A549 (cell line): Measurements from ENCODE around the gene EIF2S3. TPM values are rescaled to one million over a fixed set of nuclear protein-coding genes. Genes with fewer than 3 reads are reported as not detected.

Experiments
- ATAC-seq, 2 experiments: fragments of 200-7000 bp in 1 of 2; fragments of >200 bp in 1 of 2; cut with Nextera tagmentation in 1 of 2; cut with Tn5 transposase in 1 of 2; 3 replicates each; pipeline versions ENCODE4 v1.8.0 to v1.9.1; 2018 to 2020; ENCODE audit warnings: mild to moderate bottlenecking in 1 of 2, moderate library complexity in 1 of 2
- CTCF ChIA-PET: fragments of 300-600 bp; sonication (Branson Sonifier 250); formaldehyde crosslinking; extraction: SDS; loops from one replicate; lab custom pipeline; 2021; ENCODE audit warnings: antibody characterized with exemption, inconsistent platforms; lab: Yijun Ruan, JAX
- POLR2A ChIA-PET: fragments of 350-600 bp; formaldehyde crosslinking; extraction: SDS; loops from one replicate; lab custom pipeline; 2021; ENCODE audit warnings: antibody characterized with exemption, inconsistent platforms; lab: Yijun Ruan, JAX
- DNase-seq, 2 experiments: peaks; one replicate each; pipeline versions ENCODE4 v3.0.0 to v3.0.0-alpha.2; 2011 to 2016; ENCODE audit warnings: low read depth in 1 of 2, low spot score in 1 of 2
- FAIRE-seq: peaks from 2 replicates; lab custom pipeline; 2011; peaks lifted over from hg19 to GRCh38; lab: Jason Lieb, UNC
- H3K27ac ChIP-seq, 2 experiments: fragments of >200 bp; sonication (Bioruptor Twin); formaldehyde crosslinking; 3 replicates each; pipeline ENCODE4 v1.5.1; 2016 to 2017
- H3K4me1 ChIP-seq: fragments of >200 bp; sonication (Bioruptor Twin); formaldehyde crosslinking; 3 replicates; pipeline ENCODE4 v1.6.1; 2016
- H3K4me2 ChIP-seq: fragments of >200 bp; sonication (Bioruptor Twin); formaldehyde crosslinking; 3 replicates; pipeline ENCODE4 v1.6.1; 2016
- H3K4me3 ChIP-seq: fragments of >200 bp; sonication (Bioruptor Twin); formaldehyde crosslinking; 3 replicates; pipeline ENCODE4 v1.5.1; 2016
- H3K9me3 ChIP-seq: fragments of >200 bp; sonication (Bioruptor Twin); formaldehyde crosslinking; 3 replicates; pipeline ENCODE4 v1.6.1; 2016
- EHF ChIP-seq: fragments of 250-450 bp; sonication (Bioruptor Pico); IDR thresholded peaks from 2 replicates; pipeline ENCODE4 v1.5.0; 2020; ENCODE audit warnings: mild to moderate bottlenecking
- EP300 ChIP-seq, 2 experiments: fragments of >200 bp; sonication (Bioruptor Twin); formaldehyde crosslinking; IDR thresholded peaks; 2 replicates in 1 of 2; 3 replicates in 1 of 2; pipeline ENCODE4 v1.6.1; 2016 to 2017
- FOSB ChIP-seq: fragments of 250-450 bp; sonication (Bioruptor Pico); IDR thresholded peaks from 2 replicates; pipeline ENCODE4 v1.5.0; 2020; ENCODE audit warnings: mild to moderate bottlenecking, moderate library complexity
- FOSL2 ChIP-seq, 2 experiments: fragments of 450-650 bp in 1 of 2; fragments of >200 bp in 1 of 2; sonication (Bioruptor Twin) in 1 of 2; formaldehyde crosslinking; IDR thresholded peaks; 2 replicates each; pipeline versions ENCODE4 v1.5.0 to v1.6.1; 2016 to 2020; ENCODE audit warnings: mild to moderate bottlenecking in 1 of 2, moderate library complexity in 1 of 2
- FOXS1 ChIP-seq: fragments of 250-450 bp; sonication (Bioruptor Pico); IDR thresholded peaks from 2 replicates; pipeline ENCODE4 v1.5.0; 2020; ENCODE audit warnings: mild to moderate bottlenecking, moderate library complexity
- GATA3 ChIP-seq: IDR thresholded peaks from 2 replicates; pipeline ENCODE4 v1.6.1; 2012; ENCODE audit warnings: borderline replicate concordance
- HOXA7 ChIP-seq: fragments of 250-450 bp; sonication (Bioruptor Pico); IDR thresholded peaks from 2 replicates; pipeline ENCODE4 v1.5.0; 2020; ENCODE audit warnings: mild to moderate bottlenecking, moderate library complexity
- HOXB13 ChIP-seq: fragments of 250-450 bp; sonication (Bioruptor Pico); IDR thresholded peaks from 2 replicates; pipeline ENCODE4 v1.5.0; 2020; ENCODE audit warnings: low read depth, mild to moderate bottlenecking, moderate library complexity
- HOXB5 ChIP-seq: fragments of 250-450 bp; sonication (Bioruptor Pico); IDR thresholded peaks from 2 replicates; pipeline ENCODE4 v1.5.0; 2020; ENCODE audit warnings: mild to moderate bottlenecking, moderate library complexity
- JUNB ChIP-seq: fragments of >200 bp; sonication (Bioruptor Twin); formaldehyde crosslinking; IDR thresholded peaks from 2 replicates; pipeline ENCODE4 v1.6.1; 2016
- KDM5A ChIP-seq: fragments of 200-600 bp; sonication (generic); IDR thresholded peaks from 2 replicates; pipeline ENCODE4 v1.6.1; 2016; ENCODE audit warnings: antibody characterized with exemption, mild to moderate bottlenecking
- NFE2L2 ChIP-seq: fragments of 150-350 bp; conservative IDR thresholded peaks from 2 replicates; pipeline ENCODE4 v1.6.1; 2014; ENCODE audit warnings: low read length
- RARB ChIP-seq: fragments of 250-450 bp; sonication (Bioruptor Pico); IDR thresholded peaks from 2 replicates; pipeline ENCODE4 v1.8.0; 2021; ENCODE audit warnings: mild to moderate bottlenecking, moderate library complexity
- SMC3 ChIP-seq: fragments of >200 bp; sonication (Bioruptor Twin); formaldehyde crosslinking; IDR thresholded peaks from 3 replicates; pipeline ENCODE4 v1.6.1; 2018; ENCODE audit warnings: inconsistent platforms
- SREBF2 ChIP-seq: fragments of 450-650 bp; IDR thresholded peaks from 2 replicates; pipeline ENCODE4 v1.6.1; 2014; ENCODE audit warnings: mild to moderate bottlenecking, moderate library complexity
- ZFP36 ChIP-seq: fragments of 450-650 bp; IDR thresholded peaks from 2 replicates; pipeline ENCODE4 v1.6.1; 2014; ENCODE audit warnings: borderline replicate concordance; ENCODE audit not compliant: partially characterized antibody
- ZSCAN20 ChIP-seq: fragments of 250-450 bp; sonication (Bioruptor Pico); IDR thresholded peaks from 2 replicates; pipeline ENCODE4 v1.8.0; 2022; ENCODE audit warnings: mild to moderate bottlenecking, moderate library complexity
- WGBS: methylation state at CpG from one replicate; pipeline ENCODE4 v1.1.6; 2017; ENCODE audit errors: missing lambda C conversion rate; 5-methylcytosine and 5-hydroxymethylcytosine counted together
- polyA plus RNA-seq, 4 experiments: library from polyadenylated mRNA; depleted of rRNA in 3 of 4; stranded (reverse); fragments of >200 nt; fragmentation: RNase III in 1 of 4; extraction: RNeasy Plus Mini Kit Qiagen cat#74134 plus additional on column Dnase treatment in 1 of 4; gene quantifications; 2 replicates in 3 of 4; 3 replicates in 1 of 4; pipeline ENCODE4 v1.2.3, GENCODE V29; 2011 to 2017
- TF ChIP-seq, protein P1 (sequence below): IDR thresholded peaks from 2 replicates; pipeline ENCODE4 v1.6.1; 2012; ENCODE audit warnings: low read depth, borderline replicate concordance
- TF ChIP-seq, protein P2 (sequence below): fragments of 200-600 bp; sonication (generic); IDR thresholded peaks from 2 replicates; pipeline ENCODE4 v1.6.1; 2016; ENCODE audit warnings: antibody characterized with exemption, mild to moderate bottlenecking, moderate library complexity
- TF ChIP-seq, protein P3 (sequence below): fragments of 150-350 bp; IDR thresholded peaks from 2 replicates; pipeline ENCODE4 v1.6.1; 2014; ENCODE audit warnings: low read depth, mild to moderate bottlenecking, low read length
- TF ChIP-seq, protein P4 (sequence below): fragments of >200 bp; sonication (Bioruptor Twin); formaldehyde crosslinking; IDR thresholded peaks from 3 replicates; pipeline ENCODE4 v1.5.1; 2016

Gene EIF2S3
- polyA plus RNA-seq, 2 of the 4 experiments (the other 2 are of a cell fraction) = 219 to 259 TPM

DNA sequence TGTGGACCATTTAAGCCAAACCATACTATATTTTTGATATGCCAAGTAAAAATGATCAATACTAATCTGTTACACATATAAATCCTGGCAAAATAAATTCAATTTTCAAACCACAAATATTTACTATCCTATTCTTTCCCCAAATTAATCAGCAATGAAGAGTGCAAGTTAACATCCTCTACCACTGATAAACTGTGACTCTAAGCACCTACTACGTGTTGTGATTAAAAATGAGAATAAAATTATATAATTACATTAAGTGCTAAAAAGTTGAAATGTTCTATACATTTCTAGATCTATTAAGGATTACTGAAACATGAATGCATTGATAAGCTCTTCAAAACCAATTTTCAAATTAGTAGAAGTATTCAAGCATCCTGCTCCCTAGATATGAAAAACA lies 31.2 kb upstream of the EIF2S3 start:
- Histone ChIP-seq H3K9me3 (no peaks in the 10 kb centered on the region), H3K4me1 (peaks cover 37% of the 10 kb centered on the region), H3K4me3 (peak overlapping the region; percentile 95)
- FAIRE-seq (peak; percentile 28), ATAC-seq (no peak)
- 3% methylated on average over 1 of the region's 1 CpG for WGBS
- TF ChIP-seq HOXB5 (no peak), HOXB13 (CRISPR knock-in tag) (no peak), EP300 (IDR thresholded peaks at IDR 0.05) (no peak), FOSB (no peak), SMC3 (no peak), FOSL2 (IDR thresholded peaks at IDR 0.05) (no peak), FOSL2 (CRISPR knock-in tag; IDR thresholded peaks at IDR 0.05) (no peak), FOXS1 (CRISPR knock-in tag) (no peak)
- TF ChIP-seq, protein P1, sequence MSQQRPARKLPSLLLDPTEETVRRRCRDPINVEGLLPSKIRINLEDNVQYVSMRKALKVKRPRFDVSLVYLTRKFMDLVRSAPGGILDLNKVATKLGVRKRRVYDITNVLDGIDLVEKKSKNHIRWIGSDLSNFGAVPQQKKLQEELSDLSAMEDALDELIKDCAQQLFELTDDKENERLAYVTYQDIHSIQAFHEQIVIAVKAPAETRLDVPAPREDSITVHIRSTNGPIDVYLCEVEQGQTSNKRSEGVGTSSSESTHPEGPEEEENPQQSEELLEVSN = no peak
- TF ChIP-seq, protein P2, sequence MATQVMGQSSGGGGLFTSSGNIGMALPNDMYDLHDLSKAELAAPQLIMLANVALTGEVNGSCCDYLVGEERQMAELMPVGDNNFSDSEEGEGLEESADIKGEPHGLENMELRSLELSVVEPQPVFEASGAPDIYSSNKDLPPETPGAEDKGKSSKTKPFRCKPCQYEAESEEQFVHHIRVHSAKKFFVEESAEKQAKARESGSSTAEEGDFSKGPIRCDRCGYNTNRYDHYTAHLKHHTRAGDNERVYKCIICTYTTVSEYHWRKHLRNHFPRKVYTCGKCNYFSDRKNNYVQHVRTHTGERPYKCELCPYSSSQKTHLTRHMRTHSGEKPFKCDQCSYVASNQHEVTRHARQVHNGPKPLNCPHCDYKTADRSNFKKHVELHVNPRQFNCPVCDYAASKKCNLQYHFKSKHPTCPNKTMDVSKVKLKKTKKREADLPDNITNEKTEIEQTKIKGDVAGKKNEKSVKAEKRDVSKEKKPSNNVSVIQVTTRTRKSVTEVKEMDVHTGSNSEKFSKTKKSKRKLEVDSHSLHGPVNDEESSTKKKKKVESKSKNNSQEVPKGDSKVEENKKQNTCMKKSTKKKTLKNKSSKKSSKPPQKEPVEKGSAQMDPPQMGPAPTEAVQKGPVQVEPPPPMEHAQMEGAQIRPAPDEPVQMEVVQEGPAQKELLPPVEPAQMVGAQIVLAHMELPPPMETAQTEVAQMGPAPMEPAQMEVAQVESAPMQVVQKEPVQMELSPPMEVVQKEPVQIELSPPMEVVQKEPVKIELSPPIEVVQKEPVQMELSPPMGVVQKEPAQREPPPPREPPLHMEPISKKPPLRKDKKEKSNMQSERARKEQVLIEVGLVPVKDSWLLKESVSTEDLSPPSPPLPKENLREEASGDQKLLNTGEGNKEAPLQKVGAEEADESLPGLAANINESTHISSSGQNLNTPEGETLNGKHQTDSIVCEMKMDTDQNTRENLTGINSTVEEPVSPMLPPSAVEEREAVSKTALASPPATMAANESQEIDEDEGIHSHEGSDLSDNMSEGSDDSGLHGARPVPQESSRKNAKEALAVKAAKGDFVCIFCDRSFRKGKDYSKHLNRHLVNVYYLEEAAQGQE = no peak
- TF ChIP-seq, all 56 proteins: peak for 0
- H3K27ac ChIP-seq = peak overlapping the region; percentile 99; a peak in 4 of 6 replicates
- ChIA-PET POLR2A (interaction anchor here (0.7 to 2.2 kb wide), 2 partner anchors 31 to 71 kb away, joined by 3 to 11 read pairs; partner anchors contain the start of gene EIF2S3), CTCF (interaction anchor here (1.8 kb wide), 1 partner anchor 115 kb away, joined by 5 read pairs; no protein-coding TSS in a partner anchor)
- H3K4me2 ChIP-seq = peak overlapping the region; percentile 70
- no peak for DNase-seq

DNA sequence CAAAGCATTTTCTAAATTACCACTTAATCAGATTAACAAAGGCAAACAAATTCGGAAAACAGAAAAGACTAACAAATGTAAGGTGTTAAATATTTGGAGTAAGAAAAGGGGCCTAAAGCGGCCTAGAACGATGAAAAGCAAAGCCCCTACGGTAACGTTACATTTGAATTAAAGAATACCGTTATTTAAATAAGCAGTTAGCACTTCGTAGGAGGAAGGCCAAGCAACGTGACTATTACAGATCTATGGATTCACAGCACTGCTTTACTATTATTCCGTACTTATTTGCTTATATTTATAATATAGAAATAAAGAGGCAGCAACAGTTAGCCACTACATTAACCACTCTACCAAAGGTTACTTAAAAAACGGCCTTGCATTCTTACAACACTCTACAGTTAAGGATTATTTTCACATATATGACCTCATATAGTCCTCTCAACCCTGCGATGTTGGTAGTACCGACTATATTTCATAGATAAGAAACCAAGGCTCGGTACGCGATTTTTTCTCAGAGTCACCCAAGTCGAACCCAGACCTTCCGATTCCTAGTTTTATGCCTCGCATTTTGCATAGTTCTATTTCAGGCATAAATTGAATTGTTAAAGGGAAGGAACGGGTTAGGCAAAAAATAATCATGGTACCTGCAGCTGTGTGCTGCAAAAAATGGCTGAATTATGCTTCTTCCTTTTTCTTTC lies 30.6 kb upstream of the EIF2S3 start:
- CTCF ChIA-PET = interaction anchor here (1.8 to 4.5 kb wide), 2 partner anchors 31 to 116 kb away, joined by 5 to 30 read pairs; partner anchors contain the start of gene EIF2S3
- H3K4me1 ChIP-seq = peaks cover 31% of the 10 kb centered on the region
- FAIRE-seq (peak; percentile 94), DNase-seq (no peak), ATAC-seq (peak in 1 of 2 experiments; percentile 34; a peak in 3 of 6 replicates)
- peak overlapping the region; percentile 95 for H3K4me3 ChIP-seq
- H3K4me2 ChIP-seq = peak overlapping the region; percentile 70
- peak overlapping the region; percentile 99 for H3K27ac ChIP-seq
- WGBS = 1% methylated on average over 19 of the region's 19 CpGs
- no peak for TF ChIP-seq RARB
- TF ChIP-seq SREBF2 = no peak
- no peak for TF ChIP-seq NFE2L2
- TF ChIP-seq ZFP36 = no peak
- TF ChIP-seq ZSCAN20 (CRISPR knock-in tag) = no peak
- TF ChIP-seq, protein P3, sequence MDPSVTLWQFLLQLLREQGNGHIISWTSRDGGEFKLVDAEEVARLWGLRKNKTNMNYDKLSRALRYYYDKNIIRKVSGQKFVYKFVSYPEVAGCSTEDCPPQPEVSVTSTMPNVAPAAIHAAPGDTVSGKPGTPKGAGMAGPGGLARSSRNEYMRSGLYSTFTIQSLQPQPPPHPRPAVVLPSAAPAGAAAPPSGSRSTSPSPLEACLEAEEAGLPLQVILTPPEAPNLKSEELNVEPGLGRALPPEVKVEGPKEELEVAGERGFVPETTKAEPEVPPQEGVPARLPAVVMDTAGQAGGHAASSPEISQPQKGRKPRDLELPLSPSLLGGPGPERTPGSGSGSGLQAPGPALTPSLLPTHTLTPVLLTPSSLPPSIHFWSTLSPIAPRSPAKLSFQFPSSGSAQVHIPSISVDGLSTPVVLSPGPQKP = no peak
- no peak for TF ChIP-seq JUNB
- TF ChIP-seq HOXA7 = no peak
- no peak for TF ChIP-seq KDM5A
- TF ChIP-seq GATA3 = no peak
- TF ChIP-seq, protein P4, sequence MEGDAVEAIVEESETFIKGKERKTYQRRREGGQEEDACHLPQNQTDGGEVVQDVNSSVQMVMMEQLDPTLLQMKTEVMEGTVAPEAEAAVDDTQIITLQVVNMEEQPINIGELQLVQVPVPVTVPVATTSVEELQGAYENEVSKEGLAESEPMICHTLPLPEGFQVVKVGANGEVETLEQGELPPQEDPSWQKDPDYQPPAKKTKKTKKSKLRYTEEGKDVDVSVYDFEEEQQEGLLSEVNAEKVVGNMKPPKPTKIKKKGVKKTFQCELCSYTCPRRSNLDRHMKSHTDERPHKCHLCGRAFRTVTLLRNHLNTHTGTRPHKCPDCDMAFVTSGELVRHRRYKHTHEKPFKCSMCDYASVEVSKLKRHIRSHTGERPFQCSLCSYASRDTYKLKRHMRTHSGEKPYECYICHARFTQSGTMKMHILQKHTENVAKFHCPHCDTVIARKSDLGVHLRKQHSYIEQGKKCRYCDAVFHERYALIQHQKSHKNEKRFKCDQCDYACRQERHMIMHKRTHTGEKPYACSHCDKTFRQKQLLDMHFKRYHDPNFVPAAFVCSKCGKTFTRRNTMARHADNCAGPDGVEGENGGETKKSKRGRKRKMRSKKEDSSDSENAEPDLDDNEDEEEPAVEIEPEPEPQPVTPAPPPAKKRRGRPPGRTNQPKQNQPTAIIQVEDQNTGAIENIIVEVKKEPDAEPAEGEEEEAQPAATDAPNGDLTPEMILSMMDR = no peak
- TF ChIP-seq HOXB5 = no peak
- no peak for TF ChIP-seq EHF (CRISPR knock-in tag)
- POLR2A ChIA-PET = interaction anchor here (0.6 to 4.2 kb wide), 3 partner anchors 31 to 115 kb away, joined by 3 to 80 read pairs (median 3); partner anchors contain the start of gene EIF2S3
- no peaks in the 10 kb centered on the region for H3K9me3 ChIP-seq
